Lung (tissue), 12 donors: ENCODE data around the gene MINK1. TPM values are rescaled to one million over a fixed set of nuclear protein-coding genes. Genes with fewer than 3 reads are reported as not detected.
A peak's percentile ranks its signal among the peaks of the same experiment; 100 is the strongest.

Experiments used
- ATAC-seq: fragments of 200-7000 bp; cut with Tn5 transposase; one replicate; pipeline ENCODE4 v1.9.1; 2020; ENCODE audit warnings: moderate number of reproducible peaks; ENCODE audit not compliant: insufficient read depth, low FRiP score
- DNase-seq, 3 donors: peaks; one replicate each; pipeline ENCODE4 v3.0.0-alpha.2; 2013 to 2017
- H3K27ac ChIP-seq, 2 donors: one replicate each; pipeline ENCODE4 v1.5.1; 2013; ENCODE audit warnings: mild to moderate bottlenecking in 2 of 2, moderate library complexity in 2 of 2, control low read depth in 1 of 2, inconsistent platforms in 1 of 2, low read depth in 1 of 2, low read length in 1 of 2
- H3K27me3 ChIP-seq, 3 donors: one replicate each; pipeline ENCODE4 v1.5.1; 2013; ENCODE audit warnings: low read length in 2 of 3; ENCODE audit not compliant: control insufficient read depth in 3 of 3, insufficient read depth in 3 of 3
- H3K36me3 ChIP-seq, 4 donors: one replicate each; pipeline ENCODE4 v1.5.1; 2013; ENCODE audit warnings: low read length in 4 of 4, mild to moderate bottlenecking in 1 of 4, moderate library complexity in 1 of 4; ENCODE audit not compliant: control insufficient read depth in 4 of 4, insufficient read depth in 4 of 4
- H3K4me1 ChIP-seq, 5 donors: one replicate each; pipeline ENCODE4 v1.5.1; 2013; ENCODE audit warnings: low read length in 5 of 5, mild to moderate bottlenecking in 2 of 5, moderate library complexity in 1 of 5; ENCODE audit not compliant: control insufficient read depth in 5 of 5, insufficient read depth in 5 of 5
- H3K4me3 ChIP-seq: one replicate; pipeline ENCODE4 v1.5.1; 2013; ENCODE audit warnings: mild to moderate bottlenecking, control low read depth, moderate library complexity
- H3K9ac ChIP-seq, 2 donors: one replicate each; pipeline ENCODE4 v1.5.1; 2013; ENCODE audit warnings: low read length in 2 of 2, control low read depth in 1 of 2; ENCODE audit not compliant: insufficient read depth in 1 of 2
- H3K9me3 ChIP-seq, 4 donors: one replicate each; pipeline ENCODE4 v1.5.1; 2013; ENCODE audit warnings: low read length in 3 of 4, mild to moderate bottlenecking in 1 of 4, moderate library complexity in 1 of 4; ENCODE audit not compliant: control insufficient read depth in 4 of 4, insufficient read depth in 3 of 4
- CTCF ChIP-seq: IDR thresholded peaks from 2 replicates; pipeline ENCODE4 v1.5.1; 2012; ENCODE audit warnings: mild to moderate bottlenecking; ENCODE audit errors: control extremely low read depth, extremely low read depth
- WGBS, 2 donors: extraction: QIAGEN DNeasy Blood & Tissue Kit; methylation state at CpG; one replicate each; pipeline ENCODE4 v1.1.7; 2013; 5-methylcytosine and 5-hydroxymethylcytosine counted together
- polyA plus RNA-seq, 2 donors: library from polyadenylated mRNA; stranded (reverse); fragments of 200-250 nt; gene quantifications; one replicate each; pipeline ENCODE4 v1.2.1, GENCODE V29; 2013
- total RNA-seq, 2 donors: library from RNA; depleted of rRNA in 1 of 2; stranded (reverse); fragments of >200 nt in 1 of 2; gene quantifications; one replicate each; pipeline ENCODE4 v1.2.1, GENCODE V29; 2014 to 2021
- donor health status: control.
- donor health status: control.
- donor health status: Bipolar disorder and iron deficiency.
- donor health status: healthy.
- donor health status: DM: yes; HTN: yes; CAD: no.

MINK1 gene
- total and polyA plus RNA-seq, 4 donors: 36.5 to 95.4 (median 51.0) TPM

- DNase-seq (peak in 1 of 3 donors; percentile 43), ATAC-seq (no peak)
- Histone ChIP-seq H3K9ac (no peak overlapping the region), H3K9me3 (no peaks in the 10 kb centered on the region), H3K4me1 (peaks cover 4 to 33% (median 17%) of the 10 kb centered on the region in 5 donors), H3K27me3 (peaks cover 0 to 19% (median 11%) of the 10 kb centered on the region in 3 donors), H3K4me3 (peak overlapping the region; percentile 50), H3K27ac (peak overlapping the region; percentile 91 to 97), H3K36me3 (no peaks in the 10 kb centered on the region)
- WGBS, 2 donors: 1% methylated on average over 21 to 25 of the region's 25 CpGs
- no peak for TF ChIP-seq CTCF
These were observed 43.5 kb upstream of the MINK1 start for GRCh38 chr17:4789701-4789950.

- H3K27ac ChIP-seq: peak overlapping the region; percentile 91 to 97
- peak; percentile 91 for ATAC-seq
- H3K9me3 ChIP-seq: no peaks in the 10 kb centered on the region
- peaks cover 0 to 17% (median 8%) of the 10 kb centered on the region in 3 donors for H3K27me3 ChIP-seq
- TF ChIP-seq CTCF: peak; percentile 75
- peak overlapping the region; percentile 12 to 88 for H3K9ac ChIP-seq
- no peaks in the 10 kb centered on the region for H3K36me3 ChIP-seq
- DNase-seq: peak; percentile 90 to 92 (median 92)
- H3K4me3 ChIP-seq: peak overlapping the region; percentile 50
- H3K4me1 ChIP-seq: peaks cover 4 to 33% (median 17%) of the 10 kb centered on the region in 5 donors
- 0% methylated on average over 76 to 91 of the region's 91 CpGs for WGBS, 2 donors
These were observed 43.0 kb upstream of the MINK1 start for GRCh38 chr17:4789951-4790704.

GRCh38 chr17:4790705-4791088, 42.4 kb upstream of the MINK1 start:
- H3K27me3 ChIP-seq: peaks cover 0 to 12% (median 2%) of the 10 kb centered on the region in 3 donors
- no peaks in the 10 kb centered on the region for H3K36me3 ChIP-seq
- ATAC-seq: no peak
- H3K4me1 ChIP-seq: peaks cover 4 to 28% (median 12%) of the 10 kb centered on the region in 5 donors
- no peaks in the 10 kb centered on the region for H3K9me3 ChIP-seq
- peak overlapping the region; percentile 50 for H3K4me3 ChIP-seq
- TF ChIP-seq CTCF: no peak
- peak overlapping the region; percentile 12 to 88 for H3K9ac ChIP-seq
- peak overlapping the region; percentile 91 to 97 for H3K27ac ChIP-seq
- no peak for DNase-seq
- 36 to 44% methylated on average over 7 of the region's 7 CpGs for WGBS, 2 donors
